Ectodermal cell (in vitro differentiated cells): ENCODE measurements around the gene PDE10A.
A peak's percentile ranks its signal among the peaks of the same experiment; 100 is the strongest.

Experiments
- H3K27ac ChIP-seq: 2 replicates; pipeline ENCODE4 v1.7.0; 2013; ENCODE audit warnings: mild to moderate bottlenecking, low read depth, low read length; ENCODE audit not compliant: insufficient read depth, poor library complexity, severe bottlenecking
- H3K27me3 ChIP-seq: 2 replicates; pipeline ENCODE4 v1.7.0; 2013; ENCODE audit warnings: mild to moderate bottlenecking, low read length; ENCODE audit not compliant: insufficient read depth, control insufficient read depth, poor library complexity, severe bottlenecking
- H3K36me3 ChIP-seq: one replicate; pipeline ENCODE4 v1.7.0; 2013; ENCODE audit warnings: low read length; ENCODE audit not compliant: control insufficient read depth, insufficient read depth
- H3K4me1 ChIP-seq: one replicate; pipeline ENCODE4 v1.7.0; 2013; ENCODE audit warnings: low read length; ENCODE audit not compliant: control insufficient read depth, insufficient read depth
- H3K4me3 ChIP-seq: 2 replicates; pipeline ENCODE4 v1.7.0; 2013; ENCODE audit warnings: low read depth, low read length, control low read depth; ENCODE audit not compliant: insufficient read depth
- H3K9me3 ChIP-seq: 2 replicates; pipeline ENCODE4 v1.7.0; 2013; ENCODE audit warnings: mild to moderate bottlenecking, low read length, moderate library complexity; ENCODE audit not compliant: control insufficient read depth
- WGBS, 2 experiments: methylation state at CpG; one replicate each; pipeline ENCODE4 v1.1.7; 2013; ENCODE audit warnings: missing lambda C conversion rate in 2 of 2; 5-methylcytosine and 5-hydroxymethylcytosine counted together

Gene PDE10A

GRCh38 chr6:165345700-165346099, 317.3 kb downstream of the PDE10A start:
- WGBS, 2 experiments, result 88 to 89% methylated on average over 4 of the region's 4 CpGs
- Histone ChIP-seq H3K4me1 (no peaks in the 10 kb centered on the region), H3K4me3 (no peak overlapping the region), H3K9me3 (no peaks in the 10 kb centered on the region), H3K36me3 (peaks cover 5% of the 10 kb centered on the region), H3K27me3 (no peaks in the 10 kb centered on the region), H3K27ac (no peak overlapping the region)

GRCh38 chr6:165340532-165340931, 322.5 kb downstream of the PDE10A start:
- WGBS, 2 experiments, result 93 to 94% methylated on average over 5 of the region's 5 CpGs
- Histone ChIP-seq H3K4me1 (no peaks in the 10 kb centered on the region), H3K9me3 (no peaks in the 10 kb centered on the region), H3K27ac (no peak overlapping the region), H3K27me3 (no peaks in the 10 kb centered on the region), H3K36me3 (no peaks in the 10 kb centered on the region), H3K4me3 (no peak overlapping the region)

DNA sequence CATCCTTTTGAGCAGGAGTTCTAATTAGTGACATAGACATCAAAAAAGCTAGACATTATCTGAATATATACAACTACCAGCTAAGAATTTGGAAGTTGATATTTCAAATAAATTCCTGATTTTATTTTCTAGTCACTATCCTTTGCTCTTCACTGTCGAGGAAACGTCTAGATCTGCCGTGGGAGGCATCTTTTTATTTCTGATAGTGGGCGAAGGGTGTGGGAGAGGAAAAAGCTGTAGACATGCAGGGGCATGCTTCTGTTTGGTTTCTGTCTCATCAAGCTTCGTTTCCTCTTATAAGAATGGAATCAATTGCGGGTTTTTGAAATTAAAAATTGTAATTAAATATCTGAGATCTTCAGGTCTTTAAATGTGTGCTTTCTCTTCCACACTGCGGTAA, 337.4 kb downstream of the PDE10A start:
- no peaks in the 10 kb centered on the region for H3K4me1 ChIP-seq
- 95 to 97% methylated on average over 7 of the region's 7 CpGs for WGBS, 2 experiments
- H3K9me3 ChIP-seq, result peaks cover 6% of the 10 kb centered on the region

DNA sequence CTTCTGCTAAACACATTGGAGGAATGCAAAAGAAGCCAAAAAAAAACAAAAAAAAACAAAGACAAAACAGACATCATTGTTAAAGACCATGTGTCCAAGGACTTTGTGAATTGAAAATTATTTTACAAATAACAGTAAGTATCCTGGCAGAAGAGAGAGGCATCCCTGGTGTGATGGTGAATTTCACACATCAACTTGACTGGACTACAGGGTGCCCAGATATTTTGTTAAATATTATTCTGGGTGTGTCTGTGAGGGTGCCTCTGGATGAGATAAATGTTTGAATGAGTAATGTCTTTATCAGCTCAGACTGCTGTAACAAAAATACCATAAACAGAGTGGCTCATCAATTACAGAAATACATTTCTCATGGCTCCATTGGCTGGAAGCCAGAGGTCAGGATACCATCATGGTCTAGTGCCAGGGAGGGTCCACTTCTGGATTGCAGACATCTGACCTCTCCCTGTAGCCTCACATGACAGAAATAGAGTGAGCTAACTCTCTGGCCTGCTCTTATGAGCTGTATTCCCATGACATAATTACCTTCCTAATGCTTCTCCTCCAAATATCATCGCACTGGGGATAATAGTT, 341.4 kb downstream of the PDE10A start:
- H3K36me3 ChIP-seq, result no peaks in the 10 kb centered on the region
- no peak overlapping the region for H3K4me3 ChIP-seq
- H3K27me3 ChIP-seq, result no peaks in the 10 kb centered on the region
- no peaks in the 10 kb centered on the region for H3K4me1 ChIP-seq
- H3K9me3 ChIP-seq, result peaks cover 6% of the 10 kb centered on the region
- H3K27ac ChIP-seq, result no peak overlapping the region
- 83 to 100% methylated on average over 1 of the region's 1 CpG for WGBS, 2 experiments

More for the DNA sequence above, 337.4 kb downstream of the PDE10A start:
- Histone ChIP-seq H3K27ac (no peak overlapping the region), H3K36me3 (no peaks in the 10 kb centered on the region), H3K4me3 (no peak overlapping the region), H3K27me3 (no peaks in the 10 kb centered on the region)

DNA sequence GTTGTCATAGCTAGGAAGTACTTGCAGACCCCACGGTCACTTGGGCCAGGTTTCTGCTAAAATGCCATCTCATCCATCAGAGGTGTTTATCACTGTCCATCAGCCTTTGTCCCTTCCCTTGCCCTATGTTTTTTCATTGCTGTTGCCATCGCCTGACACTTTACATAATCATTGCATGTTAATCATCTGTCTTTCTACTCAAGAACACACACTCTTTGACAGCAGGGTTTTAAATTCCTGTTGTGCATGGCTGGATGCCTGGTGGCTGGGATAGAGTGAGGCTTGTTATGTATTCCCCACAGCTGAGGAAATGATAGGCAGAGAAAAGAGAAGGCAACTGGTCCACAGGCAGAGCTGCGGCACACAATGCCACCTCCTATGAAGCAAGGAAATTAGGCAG, 341.9 kb downstream of the PDE10A start:
- peaks cover 6% of the 10 kb centered on the region for H3K9me3 ChIP-seq
- H3K36me3 ChIP-seq, result no peaks in the 10 kb centered on the region
- WGBS, 2 experiments, result 78 to 84% methylated on average over 3 of the region's 3 CpGs
- no peak overlapping the region for H3K27ac ChIP-seq
- H3K4me1 ChIP-seq, result no peaks in the 10 kb centered on the region
- H3K4me3 ChIP-seq, result no peak overlapping the region
- H3K27me3 ChIP-seq, result no peaks in the 10 kb centered on the region

- no peak overlapping the region for H3K4me3 ChIP-seq
- H3K27me3 ChIP-seq, result no peaks in the 10 kb centered on the region
- H3K27ac ChIP-seq, result no peak overlapping the region
- H3K4me1 ChIP-seq, result no peaks in the 10 kb centered on the region
- H3K36me3 ChIP-seq, result no peaks in the 10 kb centered on the region
- WGBS, 2 experiments, result 92 to 93% methylated on average over 14 of the region's 14 CpGs
- H3K9me3 ChIP-seq, result peaks cover 6% of the 10 kb centered on the region
Observed at GRCh38 chr6:165317723-165318122, 345.3 kb downstream of the PDE10A start.

DNA sequence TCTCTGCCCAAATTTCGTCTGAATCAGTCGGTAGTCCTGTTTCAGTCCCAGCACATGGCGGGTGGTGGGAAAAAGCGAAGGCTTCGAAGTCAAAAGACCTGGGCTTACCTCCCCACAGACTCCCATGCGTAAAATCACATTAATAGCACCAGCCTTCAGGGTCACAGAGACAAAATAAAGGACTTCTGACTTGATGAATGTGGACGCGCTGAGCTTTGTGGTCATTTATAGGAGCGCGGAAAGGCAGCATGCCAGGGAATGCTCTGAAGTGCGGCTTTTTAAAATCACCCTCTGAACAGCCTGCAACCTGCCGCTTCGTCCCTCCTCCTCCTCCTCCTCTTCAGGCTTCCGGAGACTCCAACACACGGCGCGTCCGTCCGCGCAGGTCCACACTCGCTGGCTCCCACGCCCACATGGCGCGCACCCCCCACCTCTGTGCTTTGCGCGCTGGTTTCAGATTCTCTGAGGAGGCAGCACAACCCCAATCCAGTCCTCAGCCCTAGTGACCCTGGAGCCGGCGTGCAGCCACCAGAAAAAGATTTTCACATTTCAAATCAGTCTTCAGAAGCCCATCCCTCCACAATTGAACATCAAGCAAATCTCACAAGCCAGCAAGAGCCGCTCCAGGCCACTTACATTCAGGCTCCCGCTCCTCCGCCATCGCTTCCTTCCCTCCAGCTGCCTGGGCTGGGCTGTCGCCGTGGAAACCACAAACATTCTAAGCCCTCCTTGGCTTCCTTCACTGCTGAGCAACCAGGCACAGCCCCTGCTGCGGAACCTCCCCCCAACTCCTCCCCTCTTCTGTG, 353.9 kb downstream of the PDE10A start, which contains the start of gene C6orf118:
Gene C6orf118, minus strand, starts transcription at position 680 of the 806 bp plus-strand sequence. Its CDS starts 19 bp downstream, at position 661.
- Histone ChIP-seq H3K4me3 (peak within 1 kb of the TSS; percentile 38), H3K9me3 (no peaks in the 10 kb centered on the region), H3K36me3 (no peaks in the 10 kb centered on the region), H3K27ac (peak within 1 kb of the TSS; percentile 92), H3K27me3 (peaks cover 7% of the 10 kb centered on the region), H3K4me1 (peaks cover 20% of the 10 kb centered on the region)
- 14 to 15% methylated on average over 34 to 35 of the region's 35 CpGs for WGBS, 2 experiments

DNA sequence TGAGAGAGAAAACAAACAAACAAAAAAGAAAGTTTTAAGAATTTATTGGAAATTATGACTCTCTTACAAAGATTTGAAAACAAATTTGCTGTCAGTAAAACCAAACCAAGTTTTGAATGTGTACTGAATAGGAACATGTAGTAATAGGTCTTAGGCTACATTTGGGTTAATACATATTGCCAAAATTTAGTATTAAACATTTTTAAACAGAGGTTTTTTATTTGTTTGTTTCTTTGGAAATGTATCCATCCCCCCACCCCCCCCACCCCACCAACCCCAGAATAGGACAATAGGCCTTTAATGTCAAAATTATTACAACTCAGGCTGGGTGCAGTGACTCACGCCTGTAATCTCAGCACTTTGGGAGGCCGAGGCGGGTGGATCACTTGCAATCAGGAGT, 356.1 kb downstream of the PDE10A start:
- H3K36me3 ChIP-seq, result no peaks in the 10 kb centered on the region
- H3K27me3 ChIP-seq, result peaks cover 7% of the 10 kb centered on the region
- no peaks in the 10 kb centered on the region for H3K9me3 ChIP-seq
- peaks cover 20% of the 10 kb centered on the region for H3K4me1 ChIP-seq
- 92 to 93% methylated on average over 3 of the region's 3 CpGs for WGBS, 2 experiments
- H3K27ac ChIP-seq, result no peak overlapping the region
- no peak overlapping the region for H3K4me3 ChIP-seq

DNA sequence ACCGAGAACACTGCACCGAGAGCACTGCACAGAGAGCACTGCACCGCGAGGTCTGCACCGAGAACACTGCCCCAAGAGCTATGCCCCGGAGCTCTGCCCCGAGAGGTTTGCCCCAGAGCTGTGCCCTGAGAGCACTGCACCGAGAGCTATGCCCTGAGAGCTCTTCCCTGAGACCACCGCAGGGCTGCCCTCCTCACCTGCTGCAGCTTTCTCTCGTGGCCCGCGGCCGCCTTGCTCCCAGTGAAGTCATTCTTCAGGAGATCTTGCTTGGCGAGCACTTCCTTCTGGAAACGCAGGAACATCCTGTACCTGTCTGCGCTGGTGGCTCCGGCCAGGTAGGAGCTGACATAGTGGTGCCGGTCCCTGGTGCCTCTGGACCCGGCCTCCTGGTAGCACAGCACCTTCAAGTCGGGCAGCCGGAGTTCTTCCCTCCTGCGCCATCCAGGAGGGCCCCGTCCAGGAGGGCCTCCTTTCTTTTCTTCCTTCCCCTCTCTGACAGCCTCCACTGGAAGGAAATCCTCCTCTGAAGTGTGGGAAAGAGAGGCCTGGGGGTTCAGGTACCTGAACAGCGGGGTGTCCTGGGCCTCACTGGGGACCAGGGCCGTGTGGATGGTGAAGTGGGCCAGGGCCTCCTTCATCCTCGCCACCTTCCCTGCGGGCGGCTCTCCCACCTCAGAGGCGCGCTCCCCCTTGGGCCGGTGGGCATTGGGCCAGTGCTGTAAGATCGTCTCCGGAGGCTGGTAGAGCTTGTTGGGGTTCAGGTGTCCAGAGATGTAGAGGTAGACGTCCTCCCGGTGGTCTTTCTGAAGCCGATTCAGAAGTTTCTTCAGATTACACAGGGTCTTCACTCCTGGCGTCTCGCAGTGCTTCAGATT, 361.4 kb downstream of the PDE10A start:
- 95 to 96% methylated on average over 38 of the region's 38 CpGs for WGBS, 2 experiments
- Histone ChIP-seq H3K36me3 (peaks cover 4% of the 10 kb centered on the region), H3K4me1 (no peaks in the 10 kb centered on the region), H3K27me3 (no peaks in the 10 kb centered on the region), H3K9me3 (no peaks in the 10 kb centered on the region), H3K4me3 (no peak overlapping the region), H3K27ac (no peak overlapping the region)
